Measurements from ENCODE around the gene CTSH. TPM values are rescaled to one million over a fixed set of nuclear protein-coding genes. Genes with fewer than 3 reads are reported as not detected.
A peak's percentile ranks its signal among the peaks of the same experiment; 100 is the strongest.

CTSH gene
- total RNA-seq, 2 donors from 2014 or later: 107 to 145 TPM

DNA sequence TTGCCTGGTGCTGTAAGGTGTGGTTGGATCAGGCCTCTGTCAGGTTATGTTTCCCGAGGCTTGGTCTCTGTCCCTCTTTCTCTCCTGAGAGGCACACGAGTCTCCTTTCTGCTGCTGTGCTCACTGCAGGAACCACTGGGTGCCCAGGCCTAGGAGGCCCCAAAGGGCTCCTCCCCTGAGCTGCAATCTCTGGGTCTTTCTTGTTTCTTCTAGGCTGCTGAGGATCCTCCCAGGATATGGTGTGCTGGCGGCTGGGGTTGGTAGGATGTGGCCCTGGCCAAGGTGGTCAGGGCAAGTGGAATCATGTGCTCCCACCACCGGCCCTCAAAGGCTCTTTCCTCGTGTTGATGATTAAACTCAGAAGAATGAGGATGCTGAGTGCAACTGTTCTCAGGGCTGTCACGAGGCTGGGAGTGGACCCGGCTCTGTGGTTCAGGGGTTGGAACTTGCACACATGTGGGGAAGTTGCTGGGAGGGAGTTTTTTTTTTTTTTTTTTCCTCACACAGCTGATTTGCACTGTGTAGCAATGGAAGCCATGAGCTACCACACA, 43.6 kb upstream of the CTSH start:
- H3K36me3 ChIP-seq (replicated peaks in 1 of 2; ENCODE audit: insufficient read depth in 1 of 2, low read depth in 2 of 2): no peaks in the 10 kb centered on the region
- peaks cover 11% of the 10 kb centered on the region for H3K4me1 ChIP-seq
- peak in 1 of 3 donors; percentile 40 for TF ChIP-seq POLR2A (IDR thresholded peaks at IDR 0.05)
- TF ChIP-seq, protein P1, sequence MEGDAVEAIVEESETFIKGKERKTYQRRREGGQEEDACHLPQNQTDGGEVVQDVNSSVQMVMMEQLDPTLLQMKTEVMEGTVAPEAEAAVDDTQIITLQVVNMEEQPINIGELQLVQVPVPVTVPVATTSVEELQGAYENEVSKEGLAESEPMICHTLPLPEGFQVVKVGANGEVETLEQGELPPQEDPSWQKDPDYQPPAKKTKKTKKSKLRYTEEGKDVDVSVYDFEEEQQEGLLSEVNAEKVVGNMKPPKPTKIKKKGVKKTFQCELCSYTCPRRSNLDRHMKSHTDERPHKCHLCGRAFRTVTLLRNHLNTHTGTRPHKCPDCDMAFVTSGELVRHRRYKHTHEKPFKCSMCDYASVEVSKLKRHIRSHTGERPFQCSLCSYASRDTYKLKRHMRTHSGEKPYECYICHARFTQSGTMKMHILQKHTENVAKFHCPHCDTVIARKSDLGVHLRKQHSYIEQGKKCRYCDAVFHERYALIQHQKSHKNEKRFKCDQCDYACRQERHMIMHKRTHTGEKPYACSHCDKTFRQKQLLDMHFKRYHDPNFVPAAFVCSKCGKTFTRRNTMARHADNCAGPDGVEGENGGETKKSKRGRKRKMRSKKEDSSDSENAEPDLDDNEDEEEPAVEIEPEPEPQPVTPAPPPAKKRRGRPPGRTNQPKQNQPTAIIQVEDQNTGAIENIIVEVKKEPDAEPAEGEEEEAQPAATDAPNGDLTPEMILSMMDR (IDR thresholded peaks at IDR 0.05): no peak
- H3K27ac ChIP-seq: peak overlapping the region; percentile 26 to 81 (median 65)
- peak; percentile 53 to 89 (median 75) for DNase-seq
- H3K4me3 ChIP-seq: no peak overlapping the region
- H3K9me3 ChIP-seq: no peaks in the 10 kb centered on the region
- ATAC-seq: peak; percentile 89
- WGBS, 2 donors: 36 to 40% methylated on average over 6 to 7 of the region's 7 CpGs
- intact Hi-C loops (cut with DNase I): no loop called here
- no peaks in the 10 kb centered on the region for H3K27me3 ChIP-seq

DNA sequence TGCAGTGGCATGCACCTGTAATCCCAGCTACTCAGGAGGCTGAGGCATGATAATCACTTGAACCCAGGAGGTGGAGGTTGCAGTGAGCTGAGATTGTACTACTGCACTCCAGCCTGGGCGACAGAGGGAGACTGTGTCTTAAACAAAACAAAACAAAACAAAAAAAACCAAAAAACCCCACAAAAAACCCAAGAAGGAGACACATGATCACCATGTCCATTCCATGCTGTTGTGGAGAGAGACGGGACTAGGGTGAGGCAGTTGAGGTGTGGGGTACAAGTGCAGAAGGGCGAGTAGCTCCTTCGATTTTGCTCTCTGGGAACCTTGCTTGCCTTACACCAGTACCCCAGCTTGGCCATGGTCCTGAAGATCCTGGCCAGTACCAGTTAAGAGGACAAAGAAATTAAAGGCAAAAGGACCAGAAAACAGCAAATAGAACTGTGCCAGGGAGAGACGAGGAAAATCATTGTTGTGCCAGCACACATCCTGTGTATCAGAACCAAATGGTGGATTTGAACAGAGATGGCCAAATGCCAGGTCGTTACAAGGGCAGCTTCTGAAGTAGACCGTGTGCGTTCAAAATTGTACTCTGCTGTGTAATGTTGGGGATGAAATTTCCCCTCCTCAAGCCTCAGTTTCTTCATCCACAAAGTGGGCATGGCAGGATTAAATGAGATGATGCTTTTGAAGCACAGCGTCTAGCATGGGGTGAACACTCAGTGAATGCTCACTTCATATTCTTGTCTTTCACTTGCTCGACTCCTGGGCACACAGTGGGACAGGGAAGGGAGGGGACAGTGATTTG, 42.9 kb upstream of the CTSH start:
- no peak for ATAC-seq
- Histone ChIP-seq H3K27me3 (no peaks in the 10 kb centered on the region), H3K27ac (peak overlapping the region; percentile 26 to 81 (median 64)), H3K36me3 (replicated peaks in 1 of 2; ENCODE audit: insufficient read depth in 1 of 2, low read depth in 2 of 2) (no peaks in the 10 kb centered on the region), H3K9me3 (no peaks in the 10 kb centered on the region), H3K4me3 (no peak overlapping the region), H3K4me1 (peaks cover 11% of the 10 kb centered on the region)
- intact Hi-C loops (cut with DNase I): no loop called here
- TF ChIP-seq, protein P1 (IDR thresholded peaks at IDR 0.05): no peak
- TF ChIP-seq POLR2A (IDR thresholded peaks at IDR 0.05): no peak
- WGBS, 2 donors: 66 to 68% methylated on average over 10 of the region's 10 CpGs
- no peak for DNase-seq

- no peaks in the 10 kb centered on the region for H3K9me3 ChIP-seq
- intact Hi-C loops (cut with DNase I): no loop called here
- no peak overlapping the region for H3K27ac ChIP-seq
- H3K36me3 ChIP-seq (replicated peaks in 1 of 2; ENCODE audit: insufficient read depth in 1 of 2, low read depth in 2 of 2): no peaks in the 10 kb centered on the region
- H3K4me1 ChIP-seq: peaks cover 11% of the 10 kb centered on the region
- DNase-seq (no peak), ATAC-seq (no peak)
- 56 to 76% methylated on average over 6 of the region's 6 CpGs for WGBS, 2 donors
- TF ChIP-seq, protein P1 (IDR thresholded peaks at IDR 0.05): no peak
- no peak for TF ChIP-seq POLR2A (IDR thresholded peaks at IDR 0.05)
- no peaks in the 10 kb centered on the region for H3K27me3 ChIP-seq
- no peak overlapping the region for H3K4me3 ChIP-seq
Measured at GRCh38 chr15:78985859-78986475, 41.1 kb upstream of the CTSH start.

- intact Hi-C loops (cut with DNase I): no loop called here
- H3K27me3 ChIP-seq: no peaks in the 10 kb centered on the region
- no peak overlapping the region for H3K27ac ChIP-seq
- H3K4me1 ChIP-seq: peaks cover 15% of the 10 kb centered on the region
- 80 to 83% methylated on average over 1 of the region's 1 CpG for WGBS, 2 donors
- no peaks in the 10 kb centered on the region for H3K36me3 ChIP-seq (replicated peaks in 1 of 2; ENCODE audit: insufficient read depth in 1 of 2, low read depth in 2 of 2)
- H3K4me3 ChIP-seq: no peak overlapping the region
- H3K9me3 ChIP-seq: no peaks in the 10 kb centered on the region
- DNase-seq (no peak), ATAC-seq (no peak)
- no peak for TF ChIP-seq POLR2A (IDR thresholded peaks at IDR 0.05)
Measured at GRCh38 chr15:78984041-78984440, 39.2 kb upstream of the CTSH start.

DNA sequence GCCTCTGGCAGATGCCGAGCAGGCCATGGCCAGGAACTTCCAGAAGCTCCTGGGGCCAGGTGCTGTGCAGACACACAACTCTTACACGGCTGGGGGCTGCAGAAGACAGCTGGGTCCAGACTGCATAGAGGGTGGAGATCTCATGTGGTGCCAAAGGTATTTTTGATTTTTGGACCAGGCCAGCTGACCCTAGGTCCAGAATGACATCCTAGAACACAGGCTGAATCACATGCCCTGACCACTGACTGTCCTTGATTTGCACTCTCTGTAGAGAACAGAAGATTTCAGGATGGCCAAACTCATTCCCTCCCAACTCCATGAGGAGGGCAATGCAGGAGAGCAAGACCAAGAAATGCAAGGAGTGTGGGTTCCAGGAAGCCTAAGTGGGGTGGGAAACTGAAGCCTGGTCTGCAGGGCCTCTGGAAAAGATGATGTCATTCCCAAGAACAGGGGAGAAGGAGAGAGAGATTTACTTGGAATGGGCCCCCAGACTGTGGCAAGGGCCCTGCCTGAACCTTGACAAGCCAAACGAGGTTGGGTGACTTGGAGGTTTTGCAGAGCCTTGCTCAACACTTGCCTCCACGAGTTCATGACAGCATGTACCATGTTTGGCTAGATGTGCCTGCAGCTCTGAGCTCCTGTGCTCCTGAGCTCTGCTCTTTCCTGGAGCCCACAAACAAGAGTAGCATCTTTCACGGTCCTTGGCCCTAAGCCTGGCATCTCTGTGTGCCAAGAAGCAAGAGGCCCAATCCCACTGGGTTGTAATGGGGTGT, 38.5 kb upstream of the CTSH start:
- DNase-seq: no peak
- no peak for ATAC-seq
- peak overlapping the region in 1 of 4 donors; percentile 3 for H3K27ac ChIP-seq
- intact Hi-C loops (cut with DNase I): no loop called here
- no peaks in the 10 kb centered on the region for H3K36me3 ChIP-seq (replicated peaks in 1 of 2; ENCODE audit: insufficient read depth in 1 of 2, low read depth in 2 of 2)
- TF ChIP-seq, protein P1 (IDR thresholded peaks at IDR 0.05): no peak
- no peak for TF ChIP-seq POLR2A (IDR thresholded peaks at IDR 0.05)
- WGBS, 2 donors: 61 to 67% methylated on average over 4 to 5 of the region's 5 CpGs
- H3K4me3 ChIP-seq: no peak overlapping the region
- no peaks in the 10 kb centered on the region for H3K9me3 ChIP-seq
- H3K4me1 ChIP-seq: peaks cover 9% of the 10 kb centered on the region
- no peaks in the 10 kb centered on the region for H3K27me3 ChIP-seq
